ENCODE data around the gene SORCS2. TPM values are rescaled to one million over a fixed set of nuclear protein-coding genes. Genes with fewer than 3 reads are reported as not detected.

SORCS2 gene
- polyA plus RNA-seq, 1 donor from 2014 or later, result 1.0 TPM

GRCh38 chr4:7324651-7325121, 132.3 kb downstream of the SORCS2 start:
- no peaks in the 10 kb centered on the region for H3F3A ChIP-seq (ENCODE audit: insufficient read depth, low read length, poor library complexity, severe bottlenecking)
- no peaks in the 10 kb centered on the region for H3K36me3 ChIP-seq (ENCODE audit: insufficient read depth, low read length)
- H3K9me3 ChIP-seq (ENCODE audit: low read length), result peaks cover 3% of the 10 kb centered on the region
- no peak overlapping the region for H3K4me3 ChIP-seq (ENCODE audit: low read length)
- no peaks in the 10 kb centered on the region for H4K20me1 ChIP-seq (ENCODE audit: insufficient read depth)
- no peaks in the 10 kb centered on the region for H3K79me2 ChIP-seq (replicated peaks; ENCODE audit: insufficient read depth, low read length)
- H3K9ac ChIP-seq (ENCODE audit: low read length), result no peak overlapping the region
- H3K9me2 ChIP-seq (ENCODE audit: insufficient read depth, low read length), result no peaks in the 10 kb centered on the region
- TF ChIP-seq CTCF (IDR thresholded peaks at IDR 0.05; ENCODE audit: poor library complexity, severe bottlenecking), result peak; percentile 47
- TF ChIP-seq, protein P1, sequence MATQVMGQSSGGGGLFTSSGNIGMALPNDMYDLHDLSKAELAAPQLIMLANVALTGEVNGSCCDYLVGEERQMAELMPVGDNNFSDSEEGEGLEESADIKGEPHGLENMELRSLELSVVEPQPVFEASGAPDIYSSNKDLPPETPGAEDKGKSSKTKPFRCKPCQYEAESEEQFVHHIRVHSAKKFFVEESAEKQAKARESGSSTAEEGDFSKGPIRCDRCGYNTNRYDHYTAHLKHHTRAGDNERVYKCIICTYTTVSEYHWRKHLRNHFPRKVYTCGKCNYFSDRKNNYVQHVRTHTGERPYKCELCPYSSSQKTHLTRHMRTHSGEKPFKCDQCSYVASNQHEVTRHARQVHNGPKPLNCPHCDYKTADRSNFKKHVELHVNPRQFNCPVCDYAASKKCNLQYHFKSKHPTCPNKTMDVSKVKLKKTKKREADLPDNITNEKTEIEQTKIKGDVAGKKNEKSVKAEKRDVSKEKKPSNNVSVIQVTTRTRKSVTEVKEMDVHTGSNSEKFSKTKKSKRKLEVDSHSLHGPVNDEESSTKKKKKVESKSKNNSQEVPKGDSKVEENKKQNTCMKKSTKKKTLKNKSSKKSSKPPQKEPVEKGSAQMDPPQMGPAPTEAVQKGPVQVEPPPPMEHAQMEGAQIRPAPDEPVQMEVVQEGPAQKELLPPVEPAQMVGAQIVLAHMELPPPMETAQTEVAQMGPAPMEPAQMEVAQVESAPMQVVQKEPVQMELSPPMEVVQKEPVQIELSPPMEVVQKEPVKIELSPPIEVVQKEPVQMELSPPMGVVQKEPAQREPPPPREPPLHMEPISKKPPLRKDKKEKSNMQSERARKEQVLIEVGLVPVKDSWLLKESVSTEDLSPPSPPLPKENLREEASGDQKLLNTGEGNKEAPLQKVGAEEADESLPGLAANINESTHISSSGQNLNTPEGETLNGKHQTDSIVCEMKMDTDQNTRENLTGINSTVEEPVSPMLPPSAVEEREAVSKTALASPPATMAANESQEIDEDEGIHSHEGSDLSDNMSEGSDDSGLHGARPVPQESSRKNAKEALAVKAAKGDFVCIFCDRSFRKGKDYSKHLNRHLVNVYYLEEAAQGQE (IDR thresholded peaks at IDR 0.05; ENCODE audit: borderline replicate concordance), result no peak
- no peak for TF ChIP-seq POLR2AphosphoS5 (IDR thresholded peaks at IDR 0.05)
- TF ChIP-seq RAD21 (conservative IDR thresholded peaks at IDR 0.05), result peak; percentile 58
- no peak for TF ChIP-seq TAF1 (IDR thresholded peaks at IDR 0.05; ENCODE audit: low read depth)
- no peak for TF ChIP-seq MXI1 (conservative IDR thresholded peaks at IDR 0.05; ENCODE audit: poor library complexity, severe bottlenecking)
- peak; percentile 58 for TF ChIP-seq SMC3 (conservative IDR thresholded peaks at IDR 0.05; ENCODE audit: poor library complexity)
- no peak for TF ChIP-seq EP300 (conservative IDR thresholded peaks at IDR 0.05; ENCODE audit: poor library complexity, severe bottlenecking)
- TF ChIP-seq EZH2 (IDR thresholded peaks at IDR 0.05; ENCODE audit: borderline replicate concordance, insufficient read depth, low read length, poor library complexity, severe bottlenecking), result no peak
- no peak overlapping the region for H3K4me2 ChIP-seq (ENCODE audit: low read length)
- no peaks in the 10 kb centered on the region for H3K27me3 ChIP-seq (ENCODE audit: insufficient read depth, low read depth, low read length)
- H3K27ac ChIP-seq (ENCODE audit: low read length), result no peak overlapping the region
- no peak overlapping the region for H2AFZ ChIP-seq (ENCODE audit: low read depth, low read length)

DNA sequence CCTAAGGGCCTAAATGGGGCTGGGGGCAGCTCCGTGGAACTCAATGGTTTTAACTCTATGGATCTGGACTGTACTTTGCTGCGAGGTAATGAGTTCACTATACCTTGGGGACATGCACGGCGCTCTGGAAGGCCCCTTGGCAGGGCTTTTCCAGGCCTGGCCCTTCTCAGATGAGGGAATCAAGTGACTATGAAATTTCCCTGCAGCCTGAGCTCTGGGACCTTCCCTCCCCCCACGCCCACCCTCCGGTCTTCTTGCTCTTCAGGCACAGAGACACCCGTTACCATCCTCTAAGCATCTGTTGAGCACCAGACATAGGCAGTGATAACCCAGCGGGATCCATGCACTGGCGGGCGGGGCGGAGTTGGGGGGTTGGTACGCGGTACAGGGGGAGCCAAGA, 133.2 kb downstream of the SORCS2 start:
- H4K20me1 ChIP-seq (ENCODE audit: insufficient read depth), result no peaks in the 10 kb centered on the region
- H3K27me3 ChIP-seq (ENCODE audit: insufficient read depth, low read depth, low read length), result no peaks in the 10 kb centered on the region
- TF ChIP-seq MXI1 (conservative IDR thresholded peaks at IDR 0.05; ENCODE audit: poor library complexity, severe bottlenecking) (no peak), TAF1 (IDR thresholded peaks at IDR 0.05; ENCODE audit: low read depth) (no peak), EP300 (conservative IDR thresholded peaks at IDR 0.05; ENCODE audit: poor library complexity, severe bottlenecking) (no peak), RAD21 (conservative IDR thresholded peaks at IDR 0.05) (no peak), EZH2 (IDR thresholded peaks at IDR 0.05; ENCODE audit: borderline replicate concordance, insufficient read depth, low read length, poor library complexity, severe bottlenecking) (no peak), SMC3 (conservative IDR thresholded peaks at IDR 0.05; ENCODE audit: poor library complexity) (no peak), POLR2AphosphoS5 (IDR thresholded peaks at IDR 0.05) (no peak), CTCF (IDR thresholded peaks at IDR 0.05; ENCODE audit: poor library complexity, severe bottlenecking) (no peak)
- TF ChIP-seq, protein P1 (IDR thresholded peaks at IDR 0.05; ENCODE audit: borderline replicate concordance), result no peak
- H2AFZ ChIP-seq (ENCODE audit: low read depth, low read length), result no peak overlapping the region
- no peak overlapping the region for H3K9ac ChIP-seq (ENCODE audit: low read length)
- no peaks in the 10 kb centered on the region for H3K9me2 ChIP-seq (ENCODE audit: insufficient read depth, low read length)
- H3K36me3 ChIP-seq (ENCODE audit: insufficient read depth, low read length), result no peaks in the 10 kb centered on the region
- no peak overlapping the region for H3K27ac ChIP-seq (ENCODE audit: low read length)
- H3K9me3 ChIP-seq (ENCODE audit: low read length), result no peaks in the 10 kb centered on the region
- no peaks in the 10 kb centered on the region for H3F3A ChIP-seq (ENCODE audit: insufficient read depth, low read length, poor library complexity, severe bottlenecking)
- H3K4me3 ChIP-seq (ENCODE audit: low read length), result no peak overlapping the region
- no peaks in the 10 kb centered on the region for H3K79me2 ChIP-seq (replicated peaks; ENCODE audit: insufficient read depth, low read length)
- H3K4me2 ChIP-seq (ENCODE audit: low read length), result no peak overlapping the region

All from neural cell (in vitro differentiated cells).